ENCODE results near the gene IKZF2. TPM values are rescaled to one million over a fixed set of nuclear protein-coding genes. Genes with fewer than 3 reads are reported as not detected.

The IKZF2 gene
- total RNA-seq, 1 experiment from 2014 or later: 0.44 TPM

- no TSS peak for BruUV-seq (replicated peaks)
- intact Hi-C loops (cut with micrococcal nuclease; ENCODE audit: unreplicated experiment): no loop called here
- H3K9me3 ChIP-seq (ENCODE audit: control insufficient read depth, insufficient read depth, low read depth, low read length): no peaks in the 10 kb centered on the region
- TF ChIP-seq REST (IDR thresholded peaks at IDR 0.05; ENCODE audit: insufficient read depth in 1 of 2, low read depth in 2 of 2, low read length in 1 of 2) (no peak), POLR2AphosphoS5 (IDR thresholded peaks at IDR 0.05; ENCODE audit: low read depth, low read length) (no peak), TCF7L2 (IDR thresholded peaks at IDR 0.05; ENCODE audit: low read depth, low read length) (no peak), SIN3A (IDR thresholded peaks at IDR 0.05; ENCODE audit: borderline replicate concordance, insufficient read depth, low read depth, low read length) (no peak)
- TF ChIP-seq, protein P1, sequence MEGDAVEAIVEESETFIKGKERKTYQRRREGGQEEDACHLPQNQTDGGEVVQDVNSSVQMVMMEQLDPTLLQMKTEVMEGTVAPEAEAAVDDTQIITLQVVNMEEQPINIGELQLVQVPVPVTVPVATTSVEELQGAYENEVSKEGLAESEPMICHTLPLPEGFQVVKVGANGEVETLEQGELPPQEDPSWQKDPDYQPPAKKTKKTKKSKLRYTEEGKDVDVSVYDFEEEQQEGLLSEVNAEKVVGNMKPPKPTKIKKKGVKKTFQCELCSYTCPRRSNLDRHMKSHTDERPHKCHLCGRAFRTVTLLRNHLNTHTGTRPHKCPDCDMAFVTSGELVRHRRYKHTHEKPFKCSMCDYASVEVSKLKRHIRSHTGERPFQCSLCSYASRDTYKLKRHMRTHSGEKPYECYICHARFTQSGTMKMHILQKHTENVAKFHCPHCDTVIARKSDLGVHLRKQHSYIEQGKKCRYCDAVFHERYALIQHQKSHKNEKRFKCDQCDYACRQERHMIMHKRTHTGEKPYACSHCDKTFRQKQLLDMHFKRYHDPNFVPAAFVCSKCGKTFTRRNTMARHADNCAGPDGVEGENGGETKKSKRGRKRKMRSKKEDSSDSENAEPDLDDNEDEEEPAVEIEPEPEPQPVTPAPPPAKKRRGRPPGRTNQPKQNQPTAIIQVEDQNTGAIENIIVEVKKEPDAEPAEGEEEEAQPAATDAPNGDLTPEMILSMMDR (IDR thresholded peaks at IDR 0.05): no peak
- no peaks in the 10 kb centered on the region for H3K4me1 ChIP-seq (ENCODE audit: control insufficient read depth, insufficient read depth, low read length)
- ATAC-seq (no peak), DNase-seq (ENCODE audit: low read depth, low spot score) (no peak)
- H3K4me3 ChIP-seq (ENCODE audit: low read depth in 2 of 2, low read length in 2 of 2): no peak overlapping the region
- no peaks in the 10 kb centered on the region for H3K27me3 ChIP-seq (ENCODE audit: control insufficient read depth, insufficient read depth, low read length)
- POLR2A ChIA-PET: no interaction called here
- H3K27ac ChIP-seq (ENCODE audit: low read length): no peak overlapping the region
- H3K36me3 ChIP-seq (ENCODE audit: control insufficient read depth, insufficient read depth, low read length): no peaks in the 10 kb centered on the region
- in situ Hi-C loops (cut with HindIII; ENCODE audit: low pct_unique_long_range_greater_than_20kb, low sequenced_read_pairs): no loop called here
- CTCF ChIA-PET: no interaction called here
Observed at GRCh38 chr2:212979046-212979612, 172.3 kb downstream of the IKZF2 start.

GRCh38 chr2:212977152-212977551 is 174.3 kb downstream of the IKZF2 start:
- Histone ChIP-seq H3K4me3 (ENCODE audit: low read depth in 2 of 2, low read length in 2 of 2) (no peak overlapping the region), H3K27ac (ENCODE audit: low read length) (no peak overlapping the region), H3K4me1 (ENCODE audit: control insufficient read depth, insufficient read depth, low read length) (no peaks in the 10 kb centered on the region), H3K27me3 (ENCODE audit: control insufficient read depth, insufficient read depth, low read length) (no peaks in the 10 kb centered on the region), H3K9me3 (ENCODE audit: control insufficient read depth, insufficient read depth, low read depth, low read length) (no peaks in the 10 kb centered on the region), H3K36me3 (ENCODE audit: control insufficient read depth, insufficient read depth, low read length) (no peaks in the 10 kb centered on the region)
- no peak for TF ChIP-seq TCF7L2 (IDR thresholded peaks at IDR 0.05; ENCODE audit: low read depth, low read length)
- no peak for TF ChIP-seq POLR2AphosphoS5 (IDR thresholded peaks at IDR 0.05; ENCODE audit: low read depth, low read length)
- no peak for TF ChIP-seq SIN3A (IDR thresholded peaks at IDR 0.05; ENCODE audit: borderline replicate concordance, insufficient read depth, low read depth, low read length)
- TF ChIP-seq, protein P1 (IDR thresholded peaks at IDR 0.05): no peak
- no peak for TF ChIP-seq REST (IDR thresholded peaks at IDR 0.05; ENCODE audit: insufficient read depth in 1 of 2, low read depth in 2 of 2, low read length in 1 of 2)
- ATAC-seq (no peak), DNase-seq (ENCODE audit: low read depth, low spot score) (no peak)
- ChIA-PET POLR2A (no interaction called here), CTCF (no interaction called here)
- intact Hi-C loops (cut with micrococcal nuclease; ENCODE audit: unreplicated experiment): no loop called here
- in situ Hi-C loops (cut with HindIII; ENCODE audit: low pct_unique_long_range_greater_than_20kb, low sequenced_read_pairs): no loop called here
- no TSS peak for BruUV-seq (replicated peaks)
